ENCODE measurements around the gene ZNF423. TPM values are rescaled to one million over a fixed set of nuclear protein-coding genes. Genes with fewer than 3 reads are reported as not detected.

The ZNF423 gene
- total RNA-seq, 1 experiment from 2014 or later = 0.20 TPM

DNA sequence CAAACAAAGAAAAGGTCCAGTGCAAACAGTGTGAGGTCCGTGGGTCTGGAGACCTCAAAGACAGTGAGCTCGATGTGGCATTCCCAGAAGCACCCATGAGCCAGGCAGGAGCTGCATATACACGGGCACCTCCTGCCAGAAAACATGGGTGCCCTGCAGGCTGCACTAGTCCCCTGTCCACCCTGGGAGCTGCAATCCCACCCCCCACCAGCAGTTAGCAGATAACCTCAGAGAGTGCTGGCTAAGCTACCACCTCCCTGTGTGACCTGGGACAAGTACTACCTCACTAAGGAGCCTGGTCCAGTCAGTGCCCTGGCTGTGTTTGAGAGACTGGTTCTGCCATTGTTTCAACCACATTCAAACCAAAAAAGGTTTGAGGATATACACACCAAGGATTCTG lies 135.7 kb downstream of the ZNF423 start:
- BruUV-seq (replicated peaks) = no TSS peak
- no peaks in the 10 kb centered on the region for H3K4me1 Mint-ChIP-seq (ENCODE audit: low read depth, unreplicated experiment)
- Histone ChIP-seq H3K4me1 (no peaks in the 10 kb centered on the region), H3K27me3 (replicated peaks; ENCODE audit: control insufficient read depth, insufficient read depth, low read length) (no peaks in the 10 kb centered on the region), H3K9me3 (no peaks in the 10 kb centered on the region), H3K4me3 (ENCODE audit: low read depth, low read length) (no peak overlapping the region), H3K36me3 (ENCODE audit: control insufficient read depth, insufficient read depth, low read length) (no peaks in the 10 kb centered on the region)
- ChIA-PET CTCF (interaction anchor here (0.7 kb wide), 1 partner anchor 19 kb away, joined by 5 read pairs; no protein-coding TSS in a partner anchor), POLR2A (no interaction called here)
- H3K9me3 Mint-ChIP-seq (ENCODE audit: unreplicated experiment) = no peaks in the 10 kb centered on the region
- no peak overlapping the region for H3K27ac Mint-ChIP-seq (ENCODE audit: unreplicated experiment)
- H3K27me3 Mint-ChIP-seq (ENCODE audit: insufficient read depth, unreplicated experiment) = peaks cover 19% of the 10 kb centered on the region
- intact Hi-C loops (cut with micrococcal nuclease; ENCODE audit: unreplicated experiment) = no loop called here
- H3K4me3 Mint-ChIP-seq (ENCODE audit: unreplicated experiment) = no peak overlapping the region
- TF ChIP-seq, protein P1, sequence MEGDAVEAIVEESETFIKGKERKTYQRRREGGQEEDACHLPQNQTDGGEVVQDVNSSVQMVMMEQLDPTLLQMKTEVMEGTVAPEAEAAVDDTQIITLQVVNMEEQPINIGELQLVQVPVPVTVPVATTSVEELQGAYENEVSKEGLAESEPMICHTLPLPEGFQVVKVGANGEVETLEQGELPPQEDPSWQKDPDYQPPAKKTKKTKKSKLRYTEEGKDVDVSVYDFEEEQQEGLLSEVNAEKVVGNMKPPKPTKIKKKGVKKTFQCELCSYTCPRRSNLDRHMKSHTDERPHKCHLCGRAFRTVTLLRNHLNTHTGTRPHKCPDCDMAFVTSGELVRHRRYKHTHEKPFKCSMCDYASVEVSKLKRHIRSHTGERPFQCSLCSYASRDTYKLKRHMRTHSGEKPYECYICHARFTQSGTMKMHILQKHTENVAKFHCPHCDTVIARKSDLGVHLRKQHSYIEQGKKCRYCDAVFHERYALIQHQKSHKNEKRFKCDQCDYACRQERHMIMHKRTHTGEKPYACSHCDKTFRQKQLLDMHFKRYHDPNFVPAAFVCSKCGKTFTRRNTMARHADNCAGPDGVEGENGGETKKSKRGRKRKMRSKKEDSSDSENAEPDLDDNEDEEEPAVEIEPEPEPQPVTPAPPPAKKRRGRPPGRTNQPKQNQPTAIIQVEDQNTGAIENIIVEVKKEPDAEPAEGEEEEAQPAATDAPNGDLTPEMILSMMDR (IDR thresholded peaks at IDR 0.05; ENCODE audit: insufficient read depth in 1 of 2, low read depth in 1 of 2, low read length in 1 of 2, severe bottlenecking in 1 of 2, unreplicated experiment in 1 of 2) = no peak
- H3K36me3 Mint-ChIP-seq (ENCODE audit: insufficient read depth, unreplicated experiment) = no peaks in the 10 kb centered on the region
- no peak for DNase-seq

DNA sequence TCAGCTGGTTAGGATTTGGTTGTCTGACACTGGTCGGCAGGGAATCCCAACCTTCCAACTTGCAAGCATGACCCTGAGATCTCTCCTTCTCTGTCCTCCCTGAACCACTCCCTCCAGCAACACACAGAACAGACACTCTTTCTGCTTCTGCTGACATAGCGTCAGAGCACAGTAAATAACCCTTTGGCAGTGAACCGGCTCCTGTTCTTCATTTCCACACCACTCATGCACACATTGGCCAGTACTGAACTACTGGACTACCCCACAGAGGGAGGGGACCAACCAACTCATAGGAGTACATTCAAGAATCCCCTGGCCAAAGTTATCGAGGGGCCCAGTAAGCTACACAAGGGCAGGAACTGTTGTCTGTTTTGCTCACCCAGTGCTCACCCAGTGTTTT lies 138.2 kb downstream of the ZNF423 start:
- Histone ChIP-seq H3K36me3 (ENCODE audit: control insufficient read depth, insufficient read depth, low read length) (no peaks in the 10 kb centered on the region), H3K9me3 (no peaks in the 10 kb centered on the region), H3K4me1 (no peaks in the 10 kb centered on the region), H3K27me3 (replicated peaks; ENCODE audit: control insufficient read depth, insufficient read depth, low read length) (no peaks in the 10 kb centered on the region), H3K4me3 (ENCODE audit: low read depth, low read length) (no peak overlapping the region)
- Mint-ChIP-seq H3K27me3 (ENCODE audit: insufficient read depth, unreplicated experiment) (peaks cover 23% of the 10 kb centered on the region), H3K27ac (ENCODE audit: unreplicated experiment) (no peak overlapping the region), H3K4me3 (ENCODE audit: unreplicated experiment) (no peak overlapping the region), H3K9me3 (ENCODE audit: unreplicated experiment) (no peaks in the 10 kb centered on the region), H3K36me3 (ENCODE audit: insufficient read depth, unreplicated experiment) (no peaks in the 10 kb centered on the region), H3K4me1 (ENCODE audit: low read depth, unreplicated experiment) (no peaks in the 10 kb centered on the region)
- TF ChIP-seq, protein P1 (IDR thresholded peaks at IDR 0.05; ENCODE audit: insufficient read depth in 1 of 2, low read depth in 1 of 2, low read length in 1 of 2, severe bottlenecking in 1 of 2, unreplicated experiment in 1 of 2) = no peak
- DNase-seq = no peak
- no TSS peak for BruUV-seq (replicated peaks)
- CTCF ChIA-PET = no interaction called here
- intact Hi-C loops (cut with micrococcal nuclease; ENCODE audit: unreplicated experiment) = no loop called here
- POLR2A ChIA-PET = no interaction called here

DNA sequence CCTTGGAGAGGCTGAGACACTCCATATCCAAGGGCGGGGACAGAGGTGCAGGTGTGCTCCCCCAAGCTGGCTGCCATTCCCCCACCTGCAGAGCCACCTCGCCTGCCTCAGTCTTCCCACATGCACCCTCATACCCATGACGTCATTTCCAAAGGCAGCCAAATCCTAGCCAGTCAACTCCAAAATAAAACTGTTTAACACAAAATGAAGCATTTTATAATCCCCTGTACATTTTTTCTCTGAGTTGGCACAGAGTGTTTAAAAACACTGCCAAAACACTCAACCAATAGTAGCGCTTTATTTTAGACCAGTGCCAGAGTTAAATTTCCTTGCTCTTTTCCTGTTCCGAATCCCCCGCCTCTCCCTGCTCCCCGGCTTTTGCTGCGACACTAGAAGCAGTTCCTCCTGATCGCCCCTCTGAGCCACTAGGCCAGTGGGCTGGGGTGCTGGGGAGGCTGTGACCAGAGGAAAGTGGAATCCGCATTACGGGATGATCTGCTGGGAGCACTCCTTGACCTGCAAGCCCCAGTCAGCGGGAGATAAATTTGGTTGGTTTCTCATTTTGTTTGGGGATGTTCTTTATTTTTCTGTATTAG lies 139.5 kb downstream of the ZNF423 start:
- H3K27me3 ChIP-seq (replicated peaks; ENCODE audit: control insufficient read depth, insufficient read depth, low read length) = no peaks in the 10 kb centered on the region
- H3K27me3 Mint-ChIP-seq (ENCODE audit: insufficient read depth, unreplicated experiment) = peaks cover 20% of the 10 kb centered on the region
- BruUV-seq (replicated peaks) = no TSS peak

More for the DNA sequence above, 139.5 kb downstream of the ZNF423 start:
- Mint-ChIP-seq H3K4me3 (ENCODE audit: unreplicated experiment) (no peak overlapping the region), H3K36me3 (ENCODE audit: insufficient read depth, unreplicated experiment) (no peaks in the 10 kb centered on the region), H3K4me1 (ENCODE audit: low read depth, unreplicated experiment) (no peaks in the 10 kb centered on the region), H3K9me3 (ENCODE audit: unreplicated experiment) (no peaks in the 10 kb centered on the region), H3K27ac (ENCODE audit: unreplicated experiment) (no peak overlapping the region)
- intact Hi-C loops (cut with micrococcal nuclease; ENCODE audit: unreplicated experiment) = no loop called here
- no peaks in the 10 kb centered on the region for H3K4me1 ChIP-seq
- H3K36me3 ChIP-seq (ENCODE audit: control insufficient read depth, insufficient read depth, low read length) = no peaks in the 10 kb centered on the region
- TF ChIP-seq, protein P1 (IDR thresholded peaks at IDR 0.05; ENCODE audit: insufficient read depth in 1 of 2, low read depth in 1 of 2, low read length in 1 of 2, severe bottlenecking in 1 of 2, unreplicated experiment in 1 of 2) = no peak
- H3K4me3 ChIP-seq (ENCODE audit: low read depth, low read length) = no peak overlapping the region
- ChIA-PET CTCF (interaction anchor here (0.6 kb wide), 1 partner anchor 26 kb away, joined by 3 read pairs; no protein-coding TSS in a partner anchor), POLR2A (no interaction called here)
- H3K9me3 ChIP-seq = no peaks in the 10 kb centered on the region
- no peak for DNase-seq
